GM19395 (cell line): ENCODE results near the gene ENOSF1.
A peak's percentile ranks its signal among the peaks of the same experiment; 100 is the strongest.
"Not testable (repeated sequence)": the region's sequence is repeated elsewhere in the genome, so short reads cannot be mapped to it uniquely, and the experiment has no call there.

Experiments used
- ATAC-seq: cut with Tn5 transposase; IDR thresholded peaks from one replicate; pipeline ENCODE4 v1.9.1; 2021; ENCODE audit warnings: mild to moderate bottlenecking, moderate library complexity; ENCODE audit not compliant: unreplicated experiment

Gene ENOSF1, protein sequence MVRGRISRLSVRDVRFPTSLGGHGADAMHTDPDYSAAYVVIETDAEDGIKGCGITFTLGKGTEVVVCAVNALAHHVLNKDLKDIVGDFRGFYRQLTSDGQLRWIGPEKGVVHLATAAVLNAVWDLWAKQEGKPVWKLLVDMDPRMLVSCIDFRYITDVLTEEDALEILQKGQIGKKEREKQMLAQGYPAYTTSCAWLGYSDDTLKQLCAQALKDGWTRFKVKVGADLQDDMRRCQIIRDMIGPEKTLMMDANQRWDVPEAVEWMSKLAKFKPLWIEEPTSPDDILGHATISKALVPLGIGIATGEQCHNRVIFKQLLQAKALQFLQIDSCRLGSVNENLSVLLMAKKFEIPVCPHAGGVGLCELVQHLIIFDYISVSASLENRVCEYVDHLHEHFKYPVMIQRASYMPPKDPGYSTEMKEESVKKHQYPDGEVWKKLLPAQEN

GRCh38 chr18:712401-713134 is at the start of gene ENOSF1:
Gene ENOSF1, minus strand, starts transcription at chr18:712630. Its CDS starts 43 bp downstream, at chr18:712587.
- peak; percentile 87 for ATAC-seq

DNA sequence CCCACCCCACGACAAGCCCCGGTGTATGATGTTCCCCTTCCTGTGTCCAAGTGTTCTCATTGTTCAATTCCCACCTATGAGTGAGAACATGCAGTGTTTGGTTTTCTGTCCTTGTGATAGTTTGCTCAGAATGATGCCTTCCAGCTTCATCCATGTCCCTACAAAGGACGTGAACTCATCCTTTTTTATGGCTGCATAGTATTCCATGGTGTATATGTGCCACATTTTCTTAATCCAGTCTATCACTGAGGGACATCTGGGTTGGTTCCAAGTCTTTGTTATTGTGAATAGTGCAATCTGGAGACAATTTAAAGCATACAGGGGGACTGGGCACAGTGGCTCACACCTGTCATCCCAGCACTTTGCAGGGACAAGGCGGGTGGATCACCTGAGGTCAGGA is 47.4 kb upstream of the ENOSF1 start:
- not testable (repeated sequence) for ATAC-seq

- no peak for ATAC-seq
Observed at GRCh38 chr18:755506-755905, 43.1 kb upstream of the ENOSF1 start.

DNA sequence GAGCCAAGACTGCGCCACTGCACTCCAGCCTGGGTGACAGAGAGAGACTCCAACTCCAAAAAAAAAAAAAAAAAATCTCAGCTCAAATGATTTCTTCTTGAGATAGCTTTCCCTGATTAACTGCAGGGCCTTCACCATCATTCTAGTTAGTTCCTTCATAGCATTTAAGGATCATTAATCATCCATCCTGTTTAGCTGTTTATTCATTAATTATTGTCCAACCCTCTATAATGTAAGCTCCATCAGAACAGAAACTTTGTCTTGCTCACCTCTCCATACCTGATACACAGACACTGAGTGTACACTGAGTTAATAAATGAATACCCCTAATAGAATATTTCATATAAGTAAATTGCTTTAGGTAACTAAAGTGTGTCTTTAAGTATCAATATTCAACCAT is 42.2 kb upstream of the ENOSF1 start:
- no peak for ATAC-seq

DNA sequence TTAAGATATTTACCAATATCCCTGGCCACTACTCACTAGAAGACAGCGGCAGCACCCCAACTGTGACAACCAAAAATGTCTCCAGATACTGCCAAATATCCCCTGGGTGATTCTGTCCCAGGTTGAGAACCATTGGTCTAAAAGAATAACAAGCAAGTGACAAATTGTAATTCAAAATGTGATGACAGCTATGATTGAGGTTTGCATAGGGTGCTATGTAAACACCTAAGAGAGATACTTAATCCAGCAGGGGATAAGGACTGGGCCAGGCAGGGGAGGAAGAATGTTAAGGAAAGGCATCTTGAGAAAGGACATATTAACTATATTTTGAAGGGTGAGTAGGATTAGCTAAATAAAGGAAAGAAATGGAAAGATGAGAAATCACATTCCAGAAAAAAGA is 38.0 kb upstream of the ENOSF1 start:
- no peak for ATAC-seq

DNA sequence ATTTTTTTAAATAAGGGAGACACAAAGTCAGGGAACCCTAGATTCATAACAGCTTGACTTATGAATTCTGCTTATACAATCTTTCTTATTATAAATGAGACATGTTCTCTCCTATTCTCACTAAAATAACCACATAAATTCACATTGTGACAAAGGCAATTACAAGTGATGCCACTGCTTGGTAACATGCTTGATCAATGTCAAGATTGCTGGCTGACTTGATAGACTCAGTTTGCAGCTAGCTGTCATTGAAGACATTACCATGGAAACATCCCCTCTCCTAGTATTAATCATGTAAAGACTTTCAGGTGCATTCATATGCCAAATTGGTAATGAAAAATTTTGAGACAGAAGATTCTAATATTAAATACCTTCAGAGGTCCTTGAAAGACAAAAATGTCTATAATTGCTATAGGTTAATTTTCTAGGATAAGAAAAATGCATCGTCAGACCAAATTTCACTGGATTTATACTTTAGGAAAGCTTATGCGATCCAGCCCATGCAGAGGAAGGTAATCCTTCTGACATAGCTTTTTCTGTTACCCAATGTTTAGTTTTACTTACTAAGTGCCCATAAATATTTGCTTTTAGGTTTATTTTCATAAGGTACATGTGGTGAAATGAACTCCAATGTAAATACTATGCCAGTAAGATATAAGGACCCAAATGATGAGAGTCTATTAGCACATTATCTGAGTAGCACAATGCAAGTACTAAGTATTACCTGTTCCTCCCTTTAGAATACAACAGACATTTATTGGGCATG is 32.6 kb upstream of the ENOSF1 start:
- ATAC-seq = no peak

GRCh38 chr18:741931-742512 is 29.6 kb upstream of the ENOSF1 start:
- peak; percentile 92 for ATAC-seq

DNA sequence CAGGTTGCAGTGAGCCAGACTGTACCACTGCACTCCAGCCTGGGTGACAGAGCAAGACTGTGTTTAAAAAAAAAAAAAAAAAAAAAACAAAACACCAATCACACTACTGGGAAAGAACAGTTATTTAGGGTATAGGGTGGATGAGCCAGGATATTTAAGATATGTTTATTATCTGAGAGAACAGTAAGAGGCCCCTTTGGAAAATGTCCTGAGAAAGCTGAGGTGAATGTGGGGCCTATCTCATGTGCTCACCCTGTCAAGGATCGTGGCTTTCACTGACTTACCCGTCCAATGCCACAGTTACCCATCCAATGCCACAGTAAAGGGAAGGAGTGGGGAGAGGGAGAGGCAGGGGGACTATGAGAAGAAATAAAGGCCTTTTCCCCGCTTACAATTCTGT is 19.9 kb upstream of the ENOSF1 start:
- no peak for ATAC-seq

DNA sequence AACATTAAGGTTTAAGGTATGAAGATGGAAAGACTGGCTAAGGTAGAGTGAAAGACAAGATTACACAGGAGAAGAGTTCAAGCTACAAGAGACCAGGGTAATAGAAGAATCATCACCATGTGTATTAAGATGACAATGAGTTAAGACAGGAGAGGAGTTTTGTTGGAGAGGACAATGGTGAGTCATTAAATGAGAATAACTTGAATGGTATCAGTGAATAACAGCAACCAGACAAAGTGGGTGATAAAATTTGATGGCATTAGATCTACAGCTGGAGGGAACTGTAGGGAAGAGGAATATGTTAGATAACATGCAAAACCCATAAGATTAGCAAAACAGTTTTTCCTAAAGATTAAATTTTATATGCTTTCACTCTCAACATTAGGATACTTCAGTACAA is 18.8 kb upstream of the ENOSF1 start:
- no peak for ATAC-seq

- ATAC-seq = no peak
Observed at GRCh38 chr18:730692-731091, 18.3 kb upstream of the ENOSF1 start.

GRCh38 chr18:730120-730519 is 17.7 kb upstream of the ENOSF1 start:
- ATAC-seq = not testable (repeated sequence)

- no peak for ATAC-seq
Observed at GRCh38 chr18:725646-726045, 13.2 kb upstream of the ENOSF1 start.

- no peak for ATAC-seq
Observed at GRCh38 chr18:723541-724080, 11.2 kb upstream of the ENOSF1 start.

DNA sequence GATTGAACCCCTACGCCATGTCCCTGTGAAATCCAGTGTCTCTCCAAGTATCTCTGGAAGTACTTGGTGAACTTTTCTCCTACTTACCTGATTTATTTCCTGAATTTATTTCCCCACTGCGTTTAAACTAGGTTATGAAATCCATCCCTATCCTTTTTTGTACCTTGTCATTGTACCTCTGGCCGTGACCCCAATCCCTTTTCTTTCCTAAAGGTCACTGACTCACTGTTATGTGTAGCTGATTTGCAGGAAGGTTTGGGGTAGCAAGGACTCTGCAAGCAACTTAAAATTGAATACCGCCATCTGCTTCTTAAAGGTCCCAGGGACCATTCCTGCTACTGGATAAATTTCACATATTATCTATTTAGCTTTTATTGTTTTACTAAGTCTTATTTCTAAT is 4.6 kb upstream of the ENOSF1 start:
- ATAC-seq = no peak

- no peak for ATAC-seq
Observed at GRCh38 chr18:715626-716025, 3.2 kb upstream of the ENOSF1 start.

DNA sequence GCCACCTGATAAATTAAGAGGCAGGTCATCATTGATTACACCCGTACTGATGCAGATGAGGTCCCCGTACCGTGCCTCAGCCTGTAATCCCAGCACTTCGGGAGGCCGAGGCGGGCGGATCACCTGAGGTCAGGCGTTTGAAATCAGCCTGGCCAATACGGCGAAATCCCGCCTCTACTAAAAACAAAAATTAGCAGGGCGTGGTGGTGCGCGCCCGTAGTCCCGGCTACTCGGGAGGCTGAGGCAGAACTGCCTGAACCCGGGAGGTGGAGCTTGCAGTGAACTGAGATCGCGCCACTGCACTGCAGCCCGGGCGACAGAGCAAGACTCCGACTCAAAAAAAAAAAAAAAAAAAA is 683 bp upstream of the ENOSF1 start:
- ATAC-seq = no peak

GRCh38 chr18:711657-712400 is 601 bp downstream of the ENOSF1 start:
- peak; percentile 71 for ATAC-seq

- ATAC-seq = peak; percentile 18
Observed at GRCh38 chr18:711310-711656, 1.1 kb downstream of the ENOSF1 start.

- ATAC-seq = no peak
Observed at GRCh38 chr18:710418-711300, 1.8 kb downstream of the ENOSF1 start.
